D721Med (cell line): Measurements from ENCODE around the gene CCNJL.
A peak's percentile ranks its signal among the peaks of the same experiment; 100 is the strongest.

Experiments used
- DNase-seq: peaks from one replicate; pipeline ENCODE4 v3.0.0; 2011; ENCODE audit warnings: low spot score; ENCODE audit not compliant: insufficient read length
- FAIRE-seq: peaks from 2 replicates; lab custom pipeline; 2011; peaks lifted over from hg19 to GRCh38; lab: Jason Lieb, UNC
- TF ChIP-seq, protein P1 (sequence below): IDR thresholded peaks from 2 replicates; pipeline ENCODE4 v1.5.1; 2012; ENCODE audit warnings: mild to moderate bottlenecking, control low read depth; ENCODE audit not compliant: insufficient read depth; ENCODE audit errors: missing control alignments

Gene CCNJL

DNA sequence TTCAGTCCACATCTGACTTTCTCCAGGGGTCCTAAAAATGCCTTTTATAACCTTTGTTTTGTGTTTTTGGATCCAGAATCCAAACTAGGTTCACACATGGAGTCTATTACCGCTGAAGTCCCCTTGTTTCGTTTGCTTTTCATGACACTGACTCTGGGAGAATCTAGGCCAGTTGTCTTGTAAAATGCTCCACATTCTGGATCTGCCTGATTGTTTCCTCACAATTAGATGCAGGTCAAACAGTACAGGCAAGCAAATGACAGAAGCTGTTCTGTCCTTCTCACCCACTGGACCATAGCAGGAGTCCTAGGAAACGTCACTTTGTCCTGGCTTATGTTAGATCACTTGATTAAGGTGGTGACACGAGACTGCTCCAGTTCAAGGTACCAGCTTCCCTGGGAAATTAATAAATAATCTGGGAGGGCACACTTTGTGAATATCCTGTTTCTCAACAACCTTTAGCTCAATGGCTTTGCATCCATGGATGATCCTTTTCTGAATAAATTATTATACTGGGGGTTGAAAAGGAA is 49.0 kb downstream of the CCNJL start:
- FAIRE-seq (no peak), DNase-seq (no peak)
- TF ChIP-seq, protein P1, sequence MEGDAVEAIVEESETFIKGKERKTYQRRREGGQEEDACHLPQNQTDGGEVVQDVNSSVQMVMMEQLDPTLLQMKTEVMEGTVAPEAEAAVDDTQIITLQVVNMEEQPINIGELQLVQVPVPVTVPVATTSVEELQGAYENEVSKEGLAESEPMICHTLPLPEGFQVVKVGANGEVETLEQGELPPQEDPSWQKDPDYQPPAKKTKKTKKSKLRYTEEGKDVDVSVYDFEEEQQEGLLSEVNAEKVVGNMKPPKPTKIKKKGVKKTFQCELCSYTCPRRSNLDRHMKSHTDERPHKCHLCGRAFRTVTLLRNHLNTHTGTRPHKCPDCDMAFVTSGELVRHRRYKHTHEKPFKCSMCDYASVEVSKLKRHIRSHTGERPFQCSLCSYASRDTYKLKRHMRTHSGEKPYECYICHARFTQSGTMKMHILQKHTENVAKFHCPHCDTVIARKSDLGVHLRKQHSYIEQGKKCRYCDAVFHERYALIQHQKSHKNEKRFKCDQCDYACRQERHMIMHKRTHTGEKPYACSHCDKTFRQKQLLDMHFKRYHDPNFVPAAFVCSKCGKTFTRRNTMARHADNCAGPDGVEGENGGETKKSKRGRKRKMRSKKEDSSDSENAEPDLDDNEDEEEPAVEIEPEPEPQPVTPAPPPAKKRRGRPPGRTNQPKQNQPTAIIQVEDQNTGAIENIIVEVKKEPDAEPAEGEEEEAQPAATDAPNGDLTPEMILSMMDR = no peak

DNA sequence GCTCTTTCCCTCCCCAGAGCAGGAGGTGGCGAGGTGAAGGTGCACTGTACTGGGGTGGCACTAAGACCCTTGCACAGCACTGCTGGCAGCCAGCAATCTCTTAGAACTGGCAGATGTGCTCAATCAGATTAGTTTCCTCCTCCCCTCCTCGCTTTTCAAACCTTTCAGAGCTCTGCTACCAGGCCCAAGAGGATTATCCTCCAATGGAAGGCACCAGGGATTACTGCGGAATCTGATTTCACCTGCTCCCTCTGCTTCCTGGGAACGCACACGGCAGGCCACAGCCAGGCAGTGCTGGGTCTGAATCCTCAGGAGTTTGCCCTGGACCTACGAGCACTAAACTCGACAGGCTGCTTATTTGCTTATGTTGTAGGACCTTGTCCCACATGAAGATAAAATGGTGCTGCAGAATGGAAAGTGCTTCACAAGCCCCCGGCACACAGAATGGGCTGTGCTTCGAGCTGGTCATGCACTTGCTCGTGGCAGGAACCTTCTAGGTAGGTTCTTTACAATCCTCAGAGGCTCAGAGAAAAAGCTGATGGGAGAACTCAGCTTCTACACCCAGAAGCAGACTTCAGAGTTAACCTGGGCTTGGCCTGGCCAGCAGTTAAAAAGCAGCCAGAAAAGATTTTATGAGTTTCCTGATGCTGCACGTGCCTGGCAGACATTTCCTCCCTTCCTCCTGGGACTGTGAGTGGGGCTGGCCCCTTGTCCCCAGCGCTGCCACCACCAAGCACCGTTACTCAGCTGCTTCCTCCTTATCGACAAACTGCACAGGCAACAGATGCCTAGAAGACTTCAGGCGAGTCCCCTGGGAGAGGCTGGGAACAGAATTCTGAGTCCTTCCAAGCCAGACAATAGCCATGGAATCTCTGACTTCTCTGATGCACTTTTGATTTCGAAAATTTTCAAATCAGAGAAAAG is 50.0 kb downstream of the CCNJL start:
- peak; percentile 82 for FAIRE-seq
- DNase-seq = peak; percentile 92
- TF ChIP-seq, protein P1 = no peak

DNA sequence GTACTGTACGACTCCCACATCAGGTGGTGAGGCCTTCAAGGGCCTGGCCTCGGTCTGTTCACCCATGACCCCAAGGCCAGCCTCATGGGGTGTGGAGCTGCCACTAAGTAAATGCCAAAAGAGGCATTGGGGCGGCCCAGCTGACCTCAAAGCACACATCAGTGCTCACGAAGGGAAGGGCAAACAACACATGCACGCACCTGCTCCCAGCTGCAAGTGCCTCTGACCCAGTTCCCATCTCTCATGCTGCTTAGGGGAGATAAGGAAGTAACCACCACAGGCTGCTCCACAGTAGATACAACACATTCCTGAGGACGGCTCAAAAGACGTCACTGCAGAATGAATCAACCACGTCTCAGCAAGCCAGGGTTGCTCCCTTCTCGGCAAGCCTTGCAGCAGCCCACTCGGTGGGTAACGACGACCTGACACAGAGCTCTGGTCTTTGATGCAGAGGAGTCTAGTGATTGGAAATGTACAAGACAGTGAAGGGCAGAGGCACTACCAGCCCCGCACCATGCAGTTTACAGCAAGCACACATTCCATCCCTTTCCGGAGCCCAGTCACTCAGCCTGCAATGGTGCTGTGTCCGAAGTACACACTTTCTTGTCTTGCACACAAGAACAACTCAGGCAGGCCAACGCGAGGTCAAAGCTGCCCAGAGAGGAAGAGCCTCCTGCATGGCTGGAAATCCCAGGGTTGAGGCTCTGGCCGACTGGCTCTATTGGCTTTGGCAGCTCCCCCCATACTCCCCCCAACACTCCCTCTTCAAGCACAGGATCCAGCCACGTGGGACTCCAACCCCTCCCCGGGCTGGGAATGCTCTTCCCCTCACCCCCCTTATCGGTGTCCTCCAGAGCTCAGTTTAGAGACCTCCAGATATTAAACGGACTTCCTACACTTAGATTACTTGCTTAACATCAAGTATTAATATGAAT is 51.2 kb downstream of the CCNJL start:
- DNase-seq (no peak), FAIRE-seq (no peak)
- TF ChIP-seq, protein P1 = no peak

DNA sequence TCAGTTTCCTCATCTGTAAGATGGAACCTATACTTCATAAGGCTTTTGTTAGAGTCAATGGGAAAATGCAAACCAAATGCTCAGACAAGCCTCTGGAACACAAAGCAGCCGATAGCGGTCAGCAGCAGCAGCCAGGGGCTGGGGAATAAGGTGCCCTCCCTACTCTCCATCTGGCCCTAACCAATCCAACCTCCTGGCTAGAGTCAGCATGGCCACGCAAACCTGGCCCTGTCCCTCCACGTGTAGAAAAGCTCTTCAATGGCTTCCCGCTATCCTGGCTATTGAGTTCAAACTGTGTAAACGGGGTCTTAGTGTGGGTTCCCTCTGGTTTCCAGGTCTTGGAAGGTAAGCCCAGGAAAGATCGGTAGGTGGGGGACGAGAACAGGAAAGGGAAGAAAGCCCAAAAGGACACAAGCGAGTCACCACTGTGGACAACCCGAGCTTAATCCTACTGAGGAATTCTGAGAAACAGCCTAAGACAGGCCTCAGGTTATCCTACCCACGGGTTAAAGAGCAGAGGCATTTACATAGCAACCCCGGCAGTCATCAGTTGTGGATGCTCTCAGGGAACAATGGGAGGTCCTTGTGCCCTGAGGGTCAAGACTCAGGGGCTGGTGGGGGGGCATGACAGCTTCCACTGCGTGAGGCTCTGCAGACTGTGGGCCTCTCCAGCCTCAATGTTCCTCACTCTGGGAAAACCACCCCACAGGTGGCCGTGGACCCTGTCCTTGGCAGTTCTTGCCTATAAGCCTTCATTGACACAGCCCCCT is 52.2 kb downstream of the CCNJL start:
- FAIRE-seq = no peak
- TF ChIP-seq, protein P1 = no peak
- DNase-seq = no peak

DNA sequence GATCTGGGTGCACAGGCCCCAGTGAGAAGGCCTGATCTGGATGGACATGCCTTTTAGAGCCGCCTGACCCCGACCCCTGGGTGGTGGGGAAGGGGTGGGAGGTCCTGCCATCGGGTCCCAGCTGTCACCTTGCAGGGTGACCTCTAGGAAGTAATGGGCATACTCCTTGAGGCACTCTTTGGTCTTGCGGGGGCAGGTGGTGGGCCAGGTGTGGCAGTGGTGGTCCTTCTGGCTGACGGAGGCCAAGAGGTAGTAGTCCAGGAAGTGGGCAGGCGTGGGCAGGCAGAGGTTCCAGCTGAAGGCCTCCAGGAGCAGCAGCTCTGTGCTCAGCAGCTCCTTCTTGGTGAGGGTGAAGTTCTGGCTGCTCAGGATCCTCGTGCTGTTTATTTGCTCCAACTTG is 53.0 kb downstream of the CCNJL start:
- DNase-seq = no peak
- TF ChIP-seq, protein P1 = no peak
- FAIRE-seq = no peak

DNA sequence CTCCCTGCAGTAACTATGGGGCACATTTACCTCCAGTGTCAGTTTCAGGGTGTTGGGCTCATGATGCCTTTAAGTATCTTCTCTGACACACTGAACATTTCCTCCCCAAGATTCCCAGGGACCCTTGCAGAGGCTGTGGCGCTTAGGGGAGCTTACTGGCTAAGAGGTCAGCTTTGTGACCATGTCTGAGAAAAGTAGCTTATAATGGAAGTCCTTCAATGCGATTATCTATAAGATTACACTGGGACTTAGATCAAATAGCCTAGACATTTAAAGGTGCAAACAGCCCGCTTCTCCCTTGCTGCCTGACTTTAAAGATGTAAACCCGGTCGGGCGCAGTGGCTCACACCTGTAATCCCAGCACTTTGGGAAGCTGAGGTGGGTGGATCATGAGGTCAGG is 57.7 kb downstream of the CCNJL start:
- FAIRE-seq (peak; percentile 96), DNase-seq (peak; percentile 85)
- TF ChIP-seq, protein P1 = no peak
